ENCODE results near the gene RAB4B. TPM values are rescaled to one million over a fixed set of nuclear protein-coding genes. Genes with fewer than 3 reads are reported as not detected.
"Not testable (repeated sequence)": the region's sequence is repeated elsewhere in the genome, so short reads cannot be mapped to it uniquely, and the experiment has no call there.

The RAB4B gene
- total RNA-seq, 2 donors from 2014 or later = 52.4 to 55.4 TPM

- Mint-ChIP-seq H3K27me3 (no peaks in the 10 kb centered on the region), H3K4me1 (peaks cover 43% of the 10 kb centered on the region), H3K36me3 (ENCODE audit: low read depth) (peaks cover 11% of the 10 kb centered on the region), H3K4me3 (peak overlapping the region; percentile 84), H3K27ac (peak overlapping the region; percentile 83)
- DNase-seq (no peak), ATAC-seq (peak; percentile 28)
- no peaks in the 10 kb centered on the region for H3K9me3 ChIP-seq (ENCODE audit: control insufficient read depth, low read length, poor library complexity, severe bottlenecking)
Observed at GRCh38 chr19:40756502-40757110, 21.4 kb upstream of the RAB4B start.

DNA sequence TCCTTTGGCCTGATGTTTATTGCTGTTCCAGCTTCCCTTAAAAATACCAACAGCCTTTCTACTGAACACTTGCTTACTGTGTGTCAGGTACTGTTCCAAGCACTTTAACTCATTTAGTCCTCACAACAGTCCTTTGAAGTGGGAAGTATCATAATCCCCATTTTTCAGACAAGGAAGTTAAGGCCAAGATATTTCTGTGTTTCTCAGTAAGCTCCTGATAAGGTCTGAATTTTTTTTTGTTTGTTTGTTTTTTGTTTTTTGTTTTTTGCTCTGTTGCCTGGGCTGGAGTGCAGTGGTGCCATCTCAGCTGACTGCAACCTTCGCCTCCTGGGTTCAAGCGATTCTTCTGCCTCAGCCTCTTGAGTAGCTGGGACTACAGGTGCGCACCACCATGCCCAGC lies 19.6 kb upstream of the RAB4B start:
- no peak for ATAC-seq
- Mint-ChIP-seq H3K36me3 (ENCODE audit: low read depth) (peaks cover 11% of the 10 kb centered on the region), H3K27me3 (no peaks in the 10 kb centered on the region), H3K4me3 (no peak overlapping the region), H3K4me1 (peaks cover 37% of the 10 kb centered on the region), H3K27ac (peak overlapping the region; percentile 39)
- H3K9me3 ChIP-seq (ENCODE audit: control insufficient read depth, low read length, poor library complexity, severe bottlenecking) = no peaks in the 10 kb centered on the region
- no peak for DNase-seq

GRCh38 chr19:40759352-40759751 lies 18.7 kb upstream of the RAB4B start:
- H3K27ac Mint-ChIP-seq = no peak overlapping the region
- peaks cover 17% of the 10 kb centered on the region for H3K36me3 Mint-ChIP-seq (ENCODE audit: low read depth)
- no peak overlapping the region for H3K4me3 Mint-ChIP-seq
- no peaks in the 10 kb centered on the region for H3K27me3 Mint-ChIP-seq
- peaks cover 43% of the 10 kb centered on the region for H3K4me1 Mint-ChIP-seq
- H3K9me3 ChIP-seq (ENCODE audit: control insufficient read depth, low read length, poor library complexity, severe bottlenecking) = no peaks in the 10 kb centered on the region
- DNase-seq = no peak
- ATAC-seq = no peak

DNA sequence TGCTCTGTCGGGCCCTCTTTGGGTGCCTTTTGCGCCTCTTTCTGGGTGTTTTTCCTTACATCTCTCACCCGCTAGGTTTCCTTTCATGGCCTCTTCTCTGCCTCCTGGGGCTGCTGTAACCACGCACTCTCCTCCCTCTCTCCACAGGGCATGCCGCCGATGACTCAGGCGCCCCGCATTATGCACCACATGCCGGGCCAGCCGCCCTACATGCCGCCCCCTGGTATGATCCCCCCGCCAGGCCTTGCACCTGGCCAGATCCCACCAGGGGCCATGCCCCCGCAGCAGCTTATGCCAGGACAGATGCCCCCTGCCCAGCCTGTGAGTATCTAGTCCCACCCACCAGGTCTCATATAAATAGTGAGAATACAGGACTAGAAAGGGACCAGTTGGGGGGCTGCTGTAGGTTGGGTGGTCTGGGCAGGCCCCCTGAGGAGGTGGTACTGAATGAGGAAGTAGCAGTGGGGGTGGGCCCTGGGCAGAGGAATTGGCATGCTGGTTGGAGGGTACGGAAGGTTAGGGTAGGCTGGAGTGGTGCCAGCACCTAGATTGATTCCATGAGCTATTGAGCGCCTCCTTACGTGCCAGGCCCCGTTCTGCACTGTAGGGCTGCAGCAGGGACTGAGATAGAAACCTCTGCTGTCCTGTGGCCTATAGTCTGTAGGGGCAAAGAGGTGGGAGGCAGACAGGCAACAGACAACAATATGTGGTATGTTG lies 15.1 kb upstream of the RAB4B start:
- no peak overlapping the region for H3K27ac Mint-ChIP-seq
- ATAC-seq = no peak

DNA sequence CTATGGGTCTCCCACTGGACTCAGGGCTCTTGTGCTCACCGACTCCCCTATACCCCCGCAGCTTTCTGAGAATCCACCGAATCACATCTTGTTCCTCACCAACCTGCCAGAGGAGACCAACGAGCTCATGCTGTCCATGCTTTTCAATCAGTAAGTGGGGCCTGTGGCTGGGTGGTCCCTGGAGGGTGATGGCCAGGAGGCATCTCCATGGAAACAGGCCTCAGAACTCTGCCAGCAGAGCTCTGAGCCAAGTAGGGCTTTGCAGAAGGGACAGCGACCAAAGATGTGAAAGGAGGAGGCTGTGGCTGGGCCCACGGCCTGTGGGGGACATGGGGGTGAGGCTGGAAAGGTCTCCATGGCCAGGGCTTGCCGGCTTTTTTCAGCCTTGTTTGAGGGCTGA lies 14.5 kb upstream of the RAB4B start:
- Mint-ChIP-seq H3K27ac (peak overlapping the region; percentile 72), H3K4me1 (peaks cover 24% of the 10 kb centered on the region), H3K27me3 (no peaks in the 10 kb centered on the region), H3K36me3 (ENCODE audit: low read depth) (peaks cover 16% of the 10 kb centered on the region), H3K4me3 (no peak overlapping the region)
- ATAC-seq = no peak
- DNase-seq = no peak
- H3K9me3 ChIP-seq (ENCODE audit: control insufficient read depth, low read length, poor library complexity, severe bottlenecking) = no peaks in the 10 kb centered on the region

More for the DNA sequence above, 15.1 kb upstream of the RAB4B start:
- H3K36me3 Mint-ChIP-seq (ENCODE audit: low read depth) = peaks cover 16% of the 10 kb centered on the region
- H3K4me1 Mint-ChIP-seq = peaks cover 28% of the 10 kb centered on the region
- H3K27me3 Mint-ChIP-seq = no peaks in the 10 kb centered on the region
- no peaks in the 10 kb centered on the region for H3K9me3 ChIP-seq (ENCODE audit: control insufficient read depth, low read length, poor library complexity, severe bottlenecking)
- DNase-seq = no peak
- peak overlapping the region; percentile 53 for H3K4me3 Mint-ChIP-seq

GRCh38 chr19:40763963-40764362 lies 14.1 kb upstream of the RAB4B start:
- H3K27me3 Mint-ChIP-seq = no peaks in the 10 kb centered on the region
- DNase-seq (no peak), ATAC-seq (no peak)
- peaks cover 24% of the 10 kb centered on the region for H3K4me1 Mint-ChIP-seq
- H3K27ac Mint-ChIP-seq = peak overlapping the region; percentile 72
- peaks cover 16% of the 10 kb centered on the region for H3K36me3 Mint-ChIP-seq (ENCODE audit: low read depth)
- no peaks in the 10 kb centered on the region for H3K9me3 ChIP-seq (ENCODE audit: control insufficient read depth, low read length, poor library complexity, severe bottlenecking)
- no peak overlapping the region for H3K4me3 Mint-ChIP-seq

DNA sequence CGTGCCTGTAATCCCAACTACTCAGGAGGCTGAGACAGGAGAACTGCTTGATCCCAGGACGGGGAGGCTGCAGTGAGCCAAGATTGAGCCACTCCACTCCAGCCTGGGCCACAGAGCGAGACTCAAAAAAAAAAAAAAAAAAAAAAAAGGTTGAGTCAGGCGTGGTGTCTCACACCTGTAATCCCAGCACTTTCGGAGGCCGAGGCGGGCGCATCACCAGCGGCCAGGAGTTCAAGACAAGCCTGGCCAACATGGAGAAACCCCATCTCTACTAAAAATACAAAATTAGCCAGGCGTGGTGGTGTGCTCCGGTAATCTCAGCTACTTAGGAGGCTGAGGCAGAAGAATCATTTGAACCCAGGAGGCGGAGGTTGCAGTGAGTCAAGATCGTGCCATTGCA lies 11.7 kb upstream of the RAB4B start:
- Mint-ChIP-seq H3K4me1 (peaks cover 19% of the 10 kb centered on the region), H3K36me3 (ENCODE audit: low read depth) (peaks cover 16% of the 10 kb centered on the region)
- H3K27me3 Mint-ChIP-seq; H3K27ac Mint-ChIP-seq; DNase-seq; H3K9me3 ChIP-seq (ENCODE audit: control insufficient read depth, low read length, poor library complexity, severe bottlenecking); ATAC-seq; H3K4me3 Mint-ChIP-seq: not testable (repeated sequence)

DNA sequence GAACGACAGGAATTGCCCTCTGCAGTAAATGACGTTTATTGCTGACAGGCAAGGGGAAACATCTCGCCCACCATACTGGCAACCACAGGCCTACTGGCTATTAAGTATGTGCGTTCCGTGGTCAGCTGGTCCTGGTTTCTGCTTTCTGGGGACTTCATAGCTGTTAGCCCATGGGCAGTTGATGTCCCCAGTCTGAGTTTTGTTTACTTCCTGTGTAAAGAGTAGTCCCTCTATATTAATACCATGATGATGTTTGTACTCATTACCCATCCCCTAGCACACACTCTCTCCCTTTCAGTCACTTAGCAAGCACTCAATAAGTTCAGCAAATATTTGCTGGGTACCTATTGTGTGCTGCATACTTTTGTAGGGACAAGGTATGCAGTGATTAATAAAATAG lies 9.2 kb upstream of the RAB4B start:
- Mint-ChIP-seq H3K36me3 (ENCODE audit: low read depth) (peaks cover 12% of the 10 kb centered on the region), H3K27ac (peak overlapping the region; percentile 8), H3K27me3 (no peaks in the 10 kb centered on the region), H3K4me1 (peaks cover 11% of the 10 kb centered on the region), H3K4me3 (no peak overlapping the region)
- ATAC-seq (no peak), DNase-seq (no peak)
- H3K9me3 ChIP-seq (ENCODE audit: control insufficient read depth, low read length, poor library complexity, severe bottlenecking) = no peaks in the 10 kb centered on the region

GRCh38 chr19:40771101-40771862 lies 6.8 kb upstream of the RAB4B start:
- ATAC-seq = peak; percentile 50
- not testable (repeated sequence) for H3K9me3 ChIP-seq (ENCODE audit: control insufficient read depth, low read length, poor library complexity, severe bottlenecking); H3K4me1 Mint-ChIP-seq; H3K27me3 Mint-ChIP-seq; H3K27ac Mint-ChIP-seq; H3K4me3 Mint-ChIP-seq; H3K36me3 Mint-ChIP-seq (ENCODE audit: low read depth); DNase-seq

DNA sequence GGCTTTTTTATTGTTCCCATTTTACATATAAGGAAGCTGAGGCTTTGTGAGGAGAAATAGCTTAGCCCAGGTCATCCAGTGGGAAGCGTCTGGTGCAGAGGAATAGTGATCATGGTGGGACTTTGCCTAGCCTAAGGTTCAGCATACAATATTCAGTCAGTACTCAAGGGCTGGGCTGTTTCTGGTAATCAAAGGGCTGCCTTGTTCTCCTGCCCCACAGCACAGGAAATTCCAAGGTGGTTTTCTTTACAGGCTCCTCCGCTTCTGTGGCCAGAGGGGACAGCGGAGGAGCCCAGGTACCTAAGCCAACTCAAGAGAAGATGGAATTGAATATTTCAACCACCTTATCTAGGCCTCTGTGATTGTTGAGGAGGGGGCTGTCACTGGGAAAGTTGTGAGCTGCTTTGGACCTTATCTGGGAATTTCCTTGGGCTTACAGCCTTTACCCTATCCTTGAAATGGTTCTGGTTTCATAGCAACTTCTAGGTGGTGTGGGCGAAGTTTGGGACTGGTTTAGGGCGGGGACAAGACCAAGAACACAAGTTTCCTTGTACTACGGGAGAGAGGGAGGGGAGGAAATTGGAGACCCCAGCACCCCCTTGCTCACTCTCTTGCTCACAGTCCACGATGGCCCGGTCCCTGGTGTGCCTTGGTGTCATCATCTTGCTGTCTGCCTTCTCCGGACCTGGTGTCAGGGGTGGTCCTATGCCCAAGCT lies 3.0 kb upstream of the RAB4B start, which contains the start of gene MIA:
Gene MIA, plus strand, starts transcription at position 606 of the 716 bp plus-strand sequence. Its CDS starts 22 bp downstream, at position 628.
- Mint-ChIP-seq H3K4me1 (peaks cover 23% of the 10 kb centered on the region), H3K36me3 (ENCODE audit: low read depth) (peaks cover 4% of the 10 kb centered on the region), H3K27me3 (no peaks in the 10 kb centered on the region), H3K4me3 (no peak within 1 kb of the TSS), H3K27ac (no peak within 1 kb of the TSS)
- DNase-seq (no peak), ATAC-seq (no peak)
- H3K9me3 ChIP-seq (ENCODE audit: control insufficient read depth, low read length, poor library complexity, severe bottlenecking) = no peaks in the 10 kb centered on the region

DNA sequence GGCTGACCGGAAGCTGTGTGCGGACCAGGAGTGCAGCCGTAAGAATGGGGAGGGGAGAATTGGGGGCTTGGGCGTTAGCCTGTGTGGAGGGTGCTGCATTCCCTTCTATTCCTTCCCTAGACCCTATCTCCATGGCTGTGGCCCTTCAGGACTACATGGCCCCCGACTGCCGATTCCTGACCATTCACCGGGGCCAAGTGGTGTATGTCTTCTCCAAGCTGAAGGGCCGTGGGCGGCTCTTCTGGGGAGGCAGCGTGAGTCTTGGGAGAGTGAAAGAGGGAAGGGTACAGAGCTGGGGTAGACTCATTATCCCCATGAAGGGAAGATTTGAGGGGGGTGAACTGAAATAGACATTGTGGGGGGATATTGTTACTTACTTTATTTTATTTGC lies 2.4 kb upstream of the RAB4B start:
- H3K9me3 ChIP-seq (ENCODE audit: control insufficient read depth, low read length, poor library complexity, severe bottlenecking) = no peaks in the 10 kb centered on the region
- peaks cover 29% of the 10 kb centered on the region for H3K4me1 Mint-ChIP-seq
- H3K27ac Mint-ChIP-seq = no peak overlapping the region
- no peaks in the 10 kb centered on the region for H3K27me3 Mint-ChIP-seq
- H3K4me3 Mint-ChIP-seq = no peak overlapping the region
- no peak for DNase-seq
- no peak for ATAC-seq
- H3K36me3 Mint-ChIP-seq (ENCODE audit: low read depth) = peaks cover 4% of the 10 kb centered on the region

- ATAC-seq (no peak), DNase-seq (no peak)
- Mint-ChIP-seq H3K4me1 (peaks cover 28% of the 10 kb centered on the region), H3K27me3 (no peaks in the 10 kb centered on the region), H3K4me3 (no peak overlapping the region), H3K27ac (peak overlapping the region; percentile 93), H3K36me3 (ENCODE audit: low read depth) (peaks cover 8% of the 10 kb centered on the region)
- H3K9me3 ChIP-seq (ENCODE audit: control insufficient read depth, low read length, poor library complexity, severe bottlenecking) = no peaks in the 10 kb centered on the region
Observed at GRCh38 chr19:40776364-40776763, 1.7 kb upstream of the RAB4B start.
